Activated CD4-positive, alpha-beta T cell treated with anti-CD3 and anti-CD28 coated beads, Interleukin-2, amount 50 U/mL, for 4 hours (primary cell): Measurements from ENCODE around the gene TBKBP1.
A peak's percentile ranks its signal among the peaks of the same experiment; 100 is the strongest.

Experiments
- DNase-seq, 2 experiments: peaks; one replicate each; pipeline ENCODE4 v3.0.0-alpha.2; 2020

TBKBP1 gene

GRCh38 chr17:47698749-47699535 is 5.0 kb downstream of the TBKBP1 start:
- DNase-seq = peak; percentile 82 to 84

GRCh38 chr17:47699536-47699840 is 5.5 kb downstream of the TBKBP1 start:
- DNase-seq = no peak

- no peak for DNase-seq
These were observed 6.8 kb downstream of the TBKBP1 start for GRCh38 chr17:47700471-47701449.

- no peak for DNase-seq
These were observed 7.6 kb downstream of the TBKBP1 start for GRCh38 chr17:47701608-47702007.

- no peak for DNase-seq
These were observed 8.5 kb downstream of the TBKBP1 start for GRCh38 chr17:47702391-47702995.

- peak; percentile 59 to 64 for DNase-seq
These were observed 9.2 kb downstream of the TBKBP1 start for GRCh38 chr17:47703191-47703591.

- no peak for DNase-seq
These were observed 9.7 kb downstream of the TBKBP1 start for GRCh38 chr17:47703671-47704070.

GRCh38 chr17:47704116-47704515 is 10.2 kb downstream of the TBKBP1 start:
- DNase-seq = no peak

GRCh38 chr17:47704736-47705135 is 10.8 kb downstream of the TBKBP1 start:
- no peak for DNase-seq

- peak; percentile 52 to 56 for DNase-seq
These were observed 11.9 kb downstream of the TBKBP1 start for GRCh38 chr17:47705536-47706530.

- DNase-seq = no peak
These were observed 13.3 kb downstream of the TBKBP1 start for GRCh38 chr17:47707056-47707804.

- DNase-seq = no peak
These were observed 13.9 kb downstream of the TBKBP1 start for GRCh38 chr17:47707884-47708283.

GRCh38 chr17:47708312-47708863 is 14.4 kb downstream of the TBKBP1 start:
- DNase-seq = no peak

- no peak for DNase-seq
These were observed 15.0 kb downstream of the TBKBP1 start for GRCh38 chr17:47708864-47709541.

GRCh38 chr17:47709594-47709993 is 15.6 kb downstream of the TBKBP1 start:
- DNase-seq = no peak

GRCh38 chr17:47711366-47712099 is 17.6 kb downstream of the TBKBP1 start:
- DNase-seq = no peak

GRCh38 chr17:47712330-47713023 is 18.5 kb downstream of the TBKBP1 start:
- DNase-seq = no peak

GRCh38 chr17:47713980-47714700 is 20.2 kb downstream of the TBKBP1 start:
- DNase-seq = no peak
